Adrenal gland (tissue), 5 donors: ENCODE results near the gene CCDC33.

ENCODE experiments used
- CTCF ChIP-seq, 6 experiments: fragments of 450-650 bp in 4 of 6; fragments of 200-600 bp in 2 of 6; sonication (generic) in 1 of 6; IDR thresholded peaks; 1 replicate in 5 of 6; 2 replicates in 1 of 6; pipeline versions ENCODE4 v1.5.1 to v1.8.0; 2016 to 2021; ENCODE audit warnings: antibody characterized with exemption in 6 of 6, mild to moderate bottlenecking in 2 of 6, moderate library complexity in 1 of 6
- POLR2A ChIP-seq, 2 donors: fragments of 450-650 bp; IDR thresholded peaks; one replicate each; pipeline ENCODE4 v1.6.1; 2017; ENCODE audit warnings: antibody characterized with exemption in 2 of 2, mild to moderate bottlenecking in 2 of 2, moderate library complexity in 1 of 2
- donor health status: DM: no; HTN: no; CAD: no.

- TF ChIP-seq CTCF (IDR thresholded peaks at IDR 0.05): no peak
- TF ChIP-seq POLR2A (IDR thresholded peaks at IDR 0.05): no peak
Measured at GRCh38 chr15:74378848-74379247, 142.7 kb downstream of the CCDC33 start.
